Measurements from ENCODE around the gene NACC2. TPM values are rescaled to one million over a fixed set of nuclear protein-coding genes. Genes with fewer than 3 reads are reported as not detected.
A peak's percentile ranks its signal among the peaks of the same experiment; 100 is the strongest.

NACC2 gene
- total RNA-seq, 2 donors from 2014 or later: 69.2 to 79.7 TPM

- TF ChIP-seq CTCF (IDR thresholded peaks at IDR 0.05): peak; percentile 48
- Histone ChIP-seq H3K27me3 (replicated peaks; ENCODE audit: insufficient read depth) (no peaks in the 10 kb centered on the region), H3K4me3 (peak within 1 kb of the TSS; percentile 97), H3K9me3 (no peaks in the 10 kb centered on the region), H3K36me3 (no peaks in the 10 kb centered on the region), H3K4me1 (ENCODE audit: control insufficient read depth in 1 of 2, low read depth in 2 of 2) (peaks cover 3 to 17% of the 10 kb centered on the region in 2 donors), H3K27ac (peak within 1 kb of the TSS; percentile 53 to 66)
- ATAC-seq (ENCODE audit: insufficient number of reproducible peaks, low FRiP score, low read depth) (peak; percentile 94), DNase-seq (ENCODE audit: low spot score) (peak; percentile 78)
Observed at GRCh38 chr9:135961277-135961715, 133.8 kb downstream of the NACC2 start, which contains the start of gene UBAC1. TSS of gene UBAC1 (minus strand) at chr9:135961373. CDS start at chr9:135961162, 211 bp downstream.

DNA sequence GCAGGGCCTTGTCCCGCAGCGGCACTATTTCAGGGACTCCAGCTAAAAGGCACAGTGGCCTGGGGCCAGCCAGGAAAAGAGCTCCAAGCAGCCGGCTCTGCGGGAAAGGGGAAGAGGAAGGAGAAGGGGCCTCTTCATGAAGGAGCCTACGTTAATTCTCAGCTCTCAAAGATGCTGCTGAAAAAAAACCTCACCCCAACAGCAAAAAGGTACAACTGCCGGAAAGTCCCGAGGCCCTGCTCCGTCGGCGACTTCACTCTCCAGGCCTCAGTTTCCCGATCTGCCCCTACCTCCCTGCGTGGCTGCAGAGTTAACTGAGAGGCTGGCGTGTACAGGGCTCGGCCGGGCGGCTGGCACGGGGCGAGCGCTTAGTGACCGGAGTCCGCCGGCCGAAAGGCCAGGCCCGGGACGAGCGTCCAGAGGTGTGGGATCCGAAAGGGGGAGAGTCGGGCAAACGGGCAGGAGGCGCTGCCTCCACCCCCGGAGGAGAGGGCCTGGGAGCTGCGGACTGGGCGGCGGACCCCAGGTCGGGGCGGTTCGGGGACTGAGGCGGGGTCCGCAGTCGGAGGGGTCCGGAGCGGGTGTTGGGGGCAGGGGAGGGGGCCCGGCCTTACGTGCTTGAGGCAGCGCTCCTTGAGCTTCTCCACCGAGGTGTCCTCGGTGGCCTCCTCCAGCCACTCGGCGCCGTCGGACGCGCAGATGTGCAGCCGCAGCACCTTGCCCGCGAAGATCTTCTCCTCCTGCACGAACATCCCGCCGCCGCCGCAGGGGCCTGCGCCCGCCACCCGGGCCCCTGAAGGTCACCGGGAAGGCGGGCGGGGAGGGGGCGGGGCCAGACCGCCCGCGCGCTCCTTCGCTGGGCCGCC, 134.4 kb downstream of the NACC2 start:
- H3K27ac ChIP-seq: peak overlapping the region; percentile 53 to 66
- H3K4me3 ChIP-seq: peak overlapping the region; percentile 97
- no peak for TF ChIP-seq CTCF (IDR thresholded peaks at IDR 0.05)
- DNase-seq (ENCODE audit: low spot score) (no peak), ATAC-seq (ENCODE audit: insufficient number of reproducible peaks, low FRiP score, low read depth) (no peak)
- no peaks in the 10 kb centered on the region for H3K27me3 ChIP-seq (replicated peaks; ENCODE audit: insufficient read depth)
- H3K9me3 ChIP-seq: no peaks in the 10 kb centered on the region
- H3K4me1 ChIP-seq (ENCODE audit: control insufficient read depth in 1 of 2, low read depth in 2 of 2): peaks cover 3 to 17% of the 10 kb centered on the region in 2 donors
- H3K36me3 ChIP-seq: no peaks in the 10 kb centered on the region

DNA sequence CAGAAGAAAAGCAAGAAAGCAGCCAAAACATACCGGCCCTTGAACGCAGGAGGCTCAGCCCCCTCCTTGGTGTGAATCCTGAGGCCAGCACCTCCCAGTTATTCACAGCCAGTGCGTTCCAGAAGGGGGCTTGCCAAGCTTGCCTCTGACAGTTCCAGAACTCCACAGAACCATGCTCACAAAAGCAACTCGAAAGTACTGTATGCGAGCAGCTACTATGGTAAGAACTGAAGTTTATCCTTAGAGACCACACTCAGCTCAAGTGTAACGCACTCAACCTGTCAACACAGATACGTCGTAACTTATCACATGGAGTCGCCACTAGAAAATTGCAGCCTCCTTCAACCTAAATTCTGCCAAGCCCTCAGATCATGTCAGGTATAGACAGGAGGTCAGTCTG, 135.3 kb downstream of the NACC2 start:
- no peak overlapping the region for H3K27ac ChIP-seq
- TF ChIP-seq CTCF (IDR thresholded peaks at IDR 0.05): no peak

DNA sequence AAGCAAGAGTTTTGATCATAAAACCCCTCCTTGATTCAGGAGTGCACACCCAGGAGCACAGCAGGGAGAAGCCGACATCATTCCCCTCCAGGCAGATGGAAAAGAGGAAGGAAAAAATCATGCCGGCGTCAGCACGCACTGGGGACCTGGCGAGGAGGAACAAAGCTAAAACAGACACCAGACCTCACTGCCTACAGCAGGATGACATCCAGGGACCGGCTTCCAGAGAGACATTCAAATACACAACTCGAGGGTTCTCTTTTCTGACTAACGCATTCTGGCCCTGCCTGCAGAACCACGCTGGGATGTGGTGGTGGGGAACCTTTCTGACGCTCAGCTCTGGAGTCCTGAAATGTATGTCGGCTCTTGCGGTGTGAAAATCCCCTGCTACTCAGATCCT, 136.6 kb downstream of the NACC2 start:
- TF ChIP-seq CTCF (IDR thresholded peaks at IDR 0.05): no peak
- H3K4me1 ChIP-seq (ENCODE audit: control insufficient read depth in 1 of 2, low read depth in 2 of 2): peaks cover 3 to 17% of the 10 kb centered on the region in 2 donors
- ATAC-seq (ENCODE audit: insufficient number of reproducible peaks, low FRiP score, low read depth): no peak
- no peak overlapping the region for H3K4me3 ChIP-seq
- DNase-seq (ENCODE audit: low spot score): no peak
- peaks cover 3% of the 10 kb centered on the region for H3K36me3 ChIP-seq
- no peak overlapping the region for H3K27ac ChIP-seq
- no peaks in the 10 kb centered on the region for H3K9me3 ChIP-seq
- no peaks in the 10 kb centered on the region for H3K27me3 ChIP-seq (replicated peaks; ENCODE audit: insufficient read depth)

More for the DNA sequence above, 135.3 kb downstream of the NACC2 start:
- DNase-seq (ENCODE audit: low spot score) (no peak), ATAC-seq (ENCODE audit: insufficient number of reproducible peaks, low FRiP score, low read depth) (no peak)
- Histone ChIP-seq H3K36me3 (no peaks in the 10 kb centered on the region), H3K9me3 (no peaks in the 10 kb centered on the region), H3K4me3 (peak overlapping the region; percentile 97), H3K27me3 (replicated peaks; ENCODE audit: insufficient read depth) (no peaks in the 10 kb centered on the region), H3K4me1 (ENCODE audit: control insufficient read depth in 1 of 2, low read depth in 2 of 2) (peaks cover 3 to 17% of the 10 kb centered on the region in 2 donors)

DNA sequence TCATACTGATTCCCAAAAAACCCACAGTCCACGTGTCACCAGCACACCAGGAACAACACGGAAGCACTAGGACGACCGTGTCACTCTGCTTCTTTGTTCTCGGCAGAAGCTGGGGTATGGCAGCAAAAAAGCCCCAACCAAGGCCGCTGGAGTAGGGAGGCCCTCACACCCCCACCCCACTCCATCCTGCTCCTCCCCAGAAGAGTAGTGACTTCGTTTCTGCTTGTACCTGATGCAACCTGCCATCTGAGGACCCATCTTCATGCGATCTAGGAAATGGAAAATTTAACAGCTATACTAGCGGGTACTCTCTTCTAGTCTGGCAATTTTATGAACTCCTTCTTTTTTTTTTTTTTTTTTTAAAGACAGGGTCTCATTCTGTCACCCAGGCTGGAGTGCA, 137.7 kb downstream of the NACC2 start:
- Histone ChIP-seq H3K4me3 (no peak overlapping the region), H3K4me1 (ENCODE audit: control insufficient read depth in 1 of 2, low read depth in 2 of 2) (peaks cover 3 to 17% of the 10 kb centered on the region in 2 donors), H3K9me3 (no peaks in the 10 kb centered on the region), H3K27me3 (replicated peaks; ENCODE audit: insufficient read depth) (no peaks in the 10 kb centered on the region), H3K27ac (no peak overlapping the region), H3K36me3 (peaks cover 11% of the 10 kb centered on the region)
- no peak for TF ChIP-seq CTCF (IDR thresholded peaks at IDR 0.05)
- no peak for ATAC-seq (ENCODE audit: insufficient number of reproducible peaks, low FRiP score, low read depth)
- no peak for DNase-seq (ENCODE audit: low spot score)

Measured in thoracic aorta (tissue), 2 donors.